Neutrophil (primary cell): ENCODE results near the gene MS4A15.

Source experiments
- H3K27ac ChIP-seq: fragments of 200-600 bp; sonication (generic); 2 replicates; pipeline ENCODE4 v1.5.1; 2016; ENCODE audit warnings: mild to moderate bottlenecking, moderate library complexity
- H3K27me3 ChIP-seq: fragments of 200-600 bp; sonication (generic); 2 replicates; pipeline ENCODE4 v1.6.0; 2016; ENCODE audit warnings: mild to moderate bottlenecking
- H3K36me3 ChIP-seq: fragments of 200-600 bp; sonication (generic); 2 replicates; pipeline ENCODE4 v1.5.1; 2017
- H3K4me1 ChIP-seq, 2 experiments: fragments of 200-600 bp in 1 of 2; sonication (generic) in 1 of 2; 1 replicate in 1 of 2; 2 replicates in 1 of 2; pipeline versions ENCODE4 v1.5.1 to v1.6.1; 2013 to 2016; ENCODE audit warnings: low read depth in 1 of 2, low read length in 1 of 2, mild to moderate bottlenecking in 1 of 2, moderate library complexity in 1 of 2; ENCODE audit not compliant: control insufficient read depth in 1 of 2, insufficient read depth in 1 of 2
- H3K4me3 ChIP-seq, 2 experiments: fragments of 200-600 bp in 1 of 2; sonication (generic) in 1 of 2; 1 replicate in 1 of 2; 2 replicates in 1 of 2; pipeline ENCODE4 v1.5.1; 2013 to 2016; ENCODE audit warnings: low read depth in 1 of 2, low read length in 1 of 2, mild to moderate bottlenecking in 1 of 2, moderate library complexity in 1 of 2
- H3K9me3 ChIP-seq: fragments of 200-600 bp; sonication (generic); 2 replicates; pipeline ENCODE4 v1.5.1; 2016
- TF ChIP-seq, protein P1 (sequence below): fragments of 200-600 bp; sonication (generic); IDR thresholded peaks from 2 replicates; pipeline ENCODE4 v1.5.1; 2016; ENCODE audit warnings: antibody characterized with exemption

MS4A15 gene

DNA sequence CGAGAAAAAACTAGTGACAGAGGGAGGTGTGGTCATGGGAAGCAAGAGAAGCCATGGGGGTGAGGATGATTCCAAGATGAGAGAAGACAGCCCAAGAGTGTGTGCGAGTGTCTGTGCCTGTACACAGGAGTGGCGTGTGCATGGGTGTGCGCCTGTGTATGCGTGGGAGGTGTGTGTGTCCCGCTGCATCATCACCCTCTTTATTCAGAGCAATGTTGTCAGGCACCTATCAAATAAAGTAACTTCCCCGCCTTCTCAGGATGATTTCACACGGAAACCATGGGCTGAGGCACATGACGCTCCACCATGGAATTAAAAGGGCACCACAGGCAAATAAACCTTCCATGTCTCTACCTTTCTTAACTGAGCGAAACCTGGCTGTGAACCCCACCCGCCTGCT lies 53.0 kb downstream of the MS4A15 start:
- Histone ChIP-seq H3K27ac (no peak overlapping the region), H3K27me3 (peaks cover 17% of the 10 kb centered on the region), H3K4me3 (no peak overlapping the region), H3K9me3 (no peaks in the 10 kb centered on the region), H3K36me3 (no peaks in the 10 kb centered on the region), H3K4me1 (no peaks in the 10 kb centered on the region)
- TF ChIP-seq, protein P1, sequence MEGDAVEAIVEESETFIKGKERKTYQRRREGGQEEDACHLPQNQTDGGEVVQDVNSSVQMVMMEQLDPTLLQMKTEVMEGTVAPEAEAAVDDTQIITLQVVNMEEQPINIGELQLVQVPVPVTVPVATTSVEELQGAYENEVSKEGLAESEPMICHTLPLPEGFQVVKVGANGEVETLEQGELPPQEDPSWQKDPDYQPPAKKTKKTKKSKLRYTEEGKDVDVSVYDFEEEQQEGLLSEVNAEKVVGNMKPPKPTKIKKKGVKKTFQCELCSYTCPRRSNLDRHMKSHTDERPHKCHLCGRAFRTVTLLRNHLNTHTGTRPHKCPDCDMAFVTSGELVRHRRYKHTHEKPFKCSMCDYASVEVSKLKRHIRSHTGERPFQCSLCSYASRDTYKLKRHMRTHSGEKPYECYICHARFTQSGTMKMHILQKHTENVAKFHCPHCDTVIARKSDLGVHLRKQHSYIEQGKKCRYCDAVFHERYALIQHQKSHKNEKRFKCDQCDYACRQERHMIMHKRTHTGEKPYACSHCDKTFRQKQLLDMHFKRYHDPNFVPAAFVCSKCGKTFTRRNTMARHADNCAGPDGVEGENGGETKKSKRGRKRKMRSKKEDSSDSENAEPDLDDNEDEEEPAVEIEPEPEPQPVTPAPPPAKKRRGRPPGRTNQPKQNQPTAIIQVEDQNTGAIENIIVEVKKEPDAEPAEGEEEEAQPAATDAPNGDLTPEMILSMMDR = no peak

DNA sequence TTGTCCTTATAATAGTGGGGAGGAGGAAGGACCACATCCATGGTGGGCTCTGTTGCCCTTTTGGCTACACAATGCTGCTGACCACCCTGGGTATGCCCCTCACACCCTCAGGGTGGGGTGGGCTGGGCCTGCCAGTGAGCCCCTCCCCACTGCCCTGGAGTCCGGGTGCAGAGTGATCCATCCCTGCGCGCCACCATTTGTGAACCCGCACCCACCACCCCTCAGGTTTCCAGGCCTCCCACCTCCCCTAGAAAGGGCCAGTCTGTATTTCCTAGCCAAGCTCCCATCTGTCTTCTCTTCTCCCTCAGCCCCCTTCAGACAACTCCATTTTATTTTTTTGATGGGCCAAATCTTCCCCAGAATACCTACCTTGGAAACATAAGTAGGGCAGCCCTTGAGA lies 53.5 kb downstream of the MS4A15 start:
- TF ChIP-seq, protein P1 = no peak
- no peak overlapping the region for H3K4me3 ChIP-seq
- H3K27me3 ChIP-seq = peaks cover 17% of the 10 kb centered on the region
- no peaks in the 10 kb centered on the region for H3K4me1 ChIP-seq
- no peaks in the 10 kb centered on the region for H3K9me3 ChIP-seq
- no peak overlapping the region for H3K27ac ChIP-seq
- H3K36me3 ChIP-seq = no peaks in the 10 kb centered on the region

DNA sequence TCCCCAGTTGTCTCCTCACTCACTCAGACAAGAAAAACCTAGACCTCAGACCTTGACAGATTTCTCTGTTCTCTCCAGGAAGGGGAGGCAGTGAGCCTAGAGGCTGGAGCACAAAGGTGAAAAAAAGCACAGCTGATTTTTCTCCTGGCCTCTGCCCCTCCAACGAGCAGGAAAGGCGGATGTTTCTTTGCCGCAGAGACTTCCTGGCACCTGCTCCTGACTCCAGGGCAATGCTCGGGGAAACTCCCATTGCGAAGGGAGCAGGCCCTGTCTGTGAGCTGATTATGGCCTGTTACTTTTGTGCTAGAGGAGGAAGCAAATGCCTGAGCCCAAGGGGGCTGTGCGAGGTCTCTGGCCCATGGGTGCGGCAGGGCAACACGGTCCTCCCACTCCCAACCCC lies 53.9 kb downstream of the MS4A15 start:
- no peak overlapping the region for H3K4me3 ChIP-seq
- peaks cover 17% of the 10 kb centered on the region for H3K27me3 ChIP-seq
- TF ChIP-seq, protein P1 = no peak
- no peaks in the 10 kb centered on the region for H3K36me3 ChIP-seq
- H3K4me1 ChIP-seq = no peaks in the 10 kb centered on the region
- H3K9me3 ChIP-seq = no peaks in the 10 kb centered on the region
- no peak overlapping the region for H3K27ac ChIP-seq

DNA sequence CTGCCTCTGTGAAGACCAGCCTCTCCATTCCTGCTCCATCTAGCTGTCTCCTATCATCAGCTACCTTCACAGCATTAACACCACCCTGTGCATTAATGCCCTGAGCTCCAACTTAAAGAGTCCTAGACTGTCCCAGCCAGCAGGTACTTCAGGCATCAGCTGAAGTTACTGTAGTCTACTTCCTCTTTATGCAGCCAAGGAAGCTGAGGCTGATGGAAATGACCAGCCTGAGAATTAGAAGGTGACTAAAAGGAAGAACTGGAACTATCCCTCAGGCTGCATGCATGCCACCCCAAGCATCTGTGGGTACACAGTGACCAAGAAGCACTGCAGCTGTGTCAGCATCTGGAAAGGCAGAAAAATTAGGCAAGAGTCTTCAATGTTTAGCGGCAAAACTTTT lies 56.7 kb downstream of the MS4A15 start:
- no peaks in the 10 kb centered on the region for H3K36me3 ChIP-seq
- H3K27ac ChIP-seq = no peak overlapping the region
- TF ChIP-seq, protein P1 = no peak
- no peak overlapping the region for H3K4me3 ChIP-seq
- H3K27me3 ChIP-seq = peaks cover 17% of the 10 kb centered on the region
- H3K9me3 ChIP-seq = peaks cover 7% of the 10 kb centered on the region
- H3K4me1 ChIP-seq = no peaks in the 10 kb centered on the region

DNA sequence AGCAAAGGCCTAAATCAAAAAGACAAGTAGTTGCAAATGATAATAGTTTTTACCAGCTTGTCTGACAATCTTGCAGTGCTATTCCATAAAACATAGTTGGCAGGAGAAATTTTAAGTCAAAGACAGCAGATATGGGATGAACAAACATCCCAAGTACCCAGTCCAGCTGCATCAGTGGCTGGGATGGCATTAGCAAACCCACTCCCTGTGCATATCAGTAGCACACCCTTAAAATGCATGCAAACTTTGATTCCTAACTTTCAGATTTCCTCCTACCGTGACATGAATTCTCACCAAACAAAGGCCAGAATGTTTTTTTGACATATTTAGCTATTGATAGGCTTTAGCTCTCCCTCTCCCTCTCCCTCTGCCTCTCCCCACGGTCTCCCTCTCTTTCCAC lies 57.4 kb downstream of the MS4A15 start:
- peaks cover 17% of the 10 kb centered on the region for H3K27me3 ChIP-seq
- H3K4me1 ChIP-seq = no peaks in the 10 kb centered on the region
- H3K4me3 ChIP-seq = no peak overlapping the region
- TF ChIP-seq, protein P1 = no peak
- no peaks in the 10 kb centered on the region for H3K36me3 ChIP-seq
- peaks cover 7% of the 10 kb centered on the region for H3K9me3 ChIP-seq
- no peak overlapping the region for H3K27ac ChIP-seq

DNA sequence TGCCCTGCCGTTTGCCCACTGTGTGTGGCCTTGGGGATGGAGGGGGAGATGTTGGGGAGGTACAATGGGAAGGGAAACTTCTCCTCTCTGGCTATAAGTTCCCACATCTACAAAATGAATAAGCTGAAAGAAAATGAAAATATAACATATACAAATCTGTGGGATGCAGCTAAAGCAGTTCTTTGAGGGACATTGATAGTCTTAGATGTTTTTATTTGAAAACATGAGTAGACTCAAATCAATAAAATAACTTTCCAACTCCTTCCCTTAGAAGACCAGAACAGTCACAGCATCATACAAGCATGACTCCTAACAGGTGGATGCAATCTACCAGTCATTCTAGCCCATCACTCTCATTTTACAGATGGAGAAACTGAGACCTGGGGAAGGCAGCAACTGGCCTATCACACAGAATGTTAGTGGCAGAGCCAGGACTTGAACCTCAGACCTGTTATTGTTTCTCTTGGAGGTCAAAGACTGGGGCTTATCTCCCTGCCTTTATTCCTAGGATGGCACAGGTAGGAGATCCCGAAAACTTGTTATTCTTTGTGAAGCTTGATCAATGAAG lies 60.0 kb downstream of the MS4A15 start:
- Histone ChIP-seq H3K4me3 (no peak overlapping the region), H3K9me3 (peaks cover 7% of the 10 kb centered on the region)
- TF ChIP-seq, protein P1 = no peak

More for the DNA sequence above, 60.0 kb downstream of the MS4A15 start:
- no peaks in the 10 kb centered on the region for H3K36me3 ChIP-seq
- no peaks in the 10 kb centered on the region for H3K27me3 ChIP-seq
- no peak overlapping the region for H3K27ac ChIP-seq
- no peaks in the 10 kb centered on the region for H3K4me1 ChIP-seq
